CD4-positive, alpha-beta T cell treated with Interleukin-4 for 1 hour (primary cell): Measurements from ENCODE around the gene SLC7A7.
"Not testable (repeated sequence)": the region's sequence is repeated elsewhere in the genome, so short reads cannot be mapped to it uniquely, and the experiment has no call there.

Experiments used
- DNase-seq, 2 donors: peaks; one replicate each; pipeline ENCODE4 v3.0.0-alpha.2; 2020 to 2022

SLC7A7 gene

DNA sequence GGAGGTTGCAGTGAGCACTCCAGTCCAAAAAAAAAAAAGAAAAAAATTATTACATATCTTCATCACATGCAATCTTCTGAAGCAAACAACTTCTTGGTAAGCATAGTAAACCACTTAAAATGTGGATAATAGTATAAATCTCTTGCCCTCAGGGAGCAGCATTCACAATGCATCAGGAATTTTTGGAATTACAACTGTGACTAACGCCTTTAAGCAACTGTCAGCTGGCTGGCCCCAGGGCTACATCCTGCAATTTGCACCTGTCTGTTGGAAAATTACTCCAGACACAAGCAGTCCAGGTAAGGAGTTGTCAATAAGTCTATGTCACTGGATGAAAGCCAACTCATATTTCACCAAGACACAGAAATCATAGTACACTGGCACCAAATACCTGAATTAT is 5.5 kb upstream of the SLC7A7 start:
- DNase-seq = no peak

DNA sequence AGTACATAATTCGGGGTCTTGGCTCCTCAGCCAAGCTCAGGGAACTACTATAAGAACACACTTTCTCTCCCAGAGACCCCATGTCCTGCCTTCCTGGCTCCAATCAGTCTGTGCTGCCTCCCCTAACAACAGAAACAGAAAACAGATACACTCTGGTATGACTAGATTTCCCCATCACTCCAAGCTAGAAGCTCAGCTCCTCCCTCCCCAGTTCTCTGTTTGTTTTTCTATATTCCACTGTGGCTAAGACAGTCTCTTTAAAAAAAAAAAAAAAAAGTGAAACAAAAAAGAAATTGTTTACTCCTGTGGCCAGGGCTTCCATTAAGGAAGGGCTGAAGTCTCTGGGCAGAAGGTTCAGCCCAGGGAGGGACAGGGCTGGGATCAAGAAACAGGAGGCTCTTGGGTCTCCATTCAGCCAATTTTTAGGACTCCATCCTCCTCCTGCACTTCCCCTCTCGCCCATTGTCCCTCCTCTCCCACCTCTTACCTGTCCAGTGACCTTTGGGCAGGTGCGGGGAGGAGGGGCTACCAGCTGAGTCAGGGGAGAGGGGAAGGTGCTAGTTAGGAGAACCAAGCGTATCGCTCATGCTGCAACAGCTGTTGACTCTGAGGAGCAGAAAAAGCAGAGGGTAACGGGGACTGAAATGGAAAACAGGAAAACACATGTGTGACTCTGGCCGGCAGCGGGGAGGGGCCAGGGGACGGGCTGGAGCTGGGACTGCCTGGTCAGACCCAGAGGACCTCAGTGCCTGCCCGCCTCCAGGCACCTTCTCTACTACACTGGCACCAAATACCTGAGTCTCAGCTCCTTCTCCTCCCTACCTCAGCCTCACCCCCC is 4.1 kb upstream of the SLC7A7 start:
- no peak for DNase-seq

DNA sequence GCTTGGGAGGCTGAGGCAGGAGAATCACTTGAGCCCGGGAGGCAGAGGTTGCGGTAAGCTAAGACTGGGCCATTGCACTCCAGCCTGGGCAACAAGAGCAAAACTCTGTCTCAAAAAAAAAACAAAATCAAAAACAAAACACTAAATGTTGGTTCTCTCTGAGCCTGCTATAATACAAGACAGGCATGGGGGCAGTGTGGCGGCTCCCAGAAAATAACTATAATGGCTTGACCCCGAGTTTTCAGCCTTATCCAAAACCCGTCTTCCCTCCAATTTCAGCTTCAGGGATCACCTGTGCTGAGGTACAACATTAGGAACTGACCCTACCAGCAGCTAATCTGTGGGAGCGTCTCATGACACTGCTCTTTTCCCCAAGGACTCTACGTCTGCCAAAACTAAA is 862 bp downstream of the SLC7A7 start:
- no peak for DNase-seq

DNA sequence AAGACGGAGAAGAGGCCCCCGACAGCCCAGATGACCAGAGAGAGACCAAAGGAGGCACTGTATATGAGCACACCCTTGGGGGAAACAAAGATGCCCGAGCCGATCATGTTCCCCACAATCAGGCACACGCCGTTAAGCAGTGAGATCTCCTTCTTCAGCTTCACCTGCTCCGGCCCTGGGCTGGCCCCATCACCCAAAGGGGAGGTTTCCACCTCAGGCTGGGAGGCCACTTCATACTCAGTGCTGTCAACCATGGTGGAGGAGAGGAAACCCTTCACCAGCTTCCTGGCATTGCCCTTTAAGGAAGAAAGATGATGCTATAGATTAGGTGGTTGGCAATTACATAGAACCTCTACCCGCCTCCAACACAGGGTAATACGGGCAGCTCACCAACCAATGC is 2.1 kb downstream of the SLC7A7 start:
- DNase-seq = no peak

DNA sequence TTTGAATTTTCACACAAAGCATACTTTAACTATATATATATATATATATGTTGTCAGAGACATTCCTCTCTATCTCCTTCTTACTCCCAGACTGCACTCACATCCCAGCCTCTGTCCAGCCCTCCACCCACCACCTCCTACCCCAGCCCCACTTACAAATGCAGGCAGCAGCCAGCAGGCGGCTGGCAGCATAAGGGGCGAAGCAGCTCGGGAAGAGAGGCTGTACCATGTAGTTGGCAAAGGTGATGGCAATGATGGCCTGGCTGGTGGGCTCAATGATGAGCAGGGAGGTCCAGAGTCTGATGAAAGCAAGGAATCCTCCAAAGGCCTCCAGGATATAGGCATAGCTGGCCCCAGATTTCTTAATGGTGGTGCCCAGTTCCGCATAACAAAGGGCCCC is 2.5 kb downstream of the SLC7A7 start:
- no peak for DNase-seq

DNA sequence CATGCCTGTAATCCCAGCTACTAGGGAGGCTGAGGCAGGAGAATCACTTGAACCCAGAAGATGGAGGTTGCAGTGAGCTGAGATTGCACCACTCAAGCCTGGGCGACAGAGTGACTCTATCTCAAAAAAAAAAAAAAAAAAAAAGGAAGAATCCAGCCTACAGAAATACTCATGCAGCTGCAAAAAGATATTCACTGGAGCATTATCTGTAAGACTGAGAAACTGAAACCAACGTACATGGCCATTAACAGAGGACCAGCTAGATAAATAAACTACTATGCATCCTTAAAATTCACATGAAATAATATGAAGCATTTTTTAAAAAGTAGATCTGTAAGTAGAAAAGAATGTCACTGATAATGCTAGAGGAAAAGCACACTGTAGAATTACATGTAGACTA is 3.5 kb downstream of the SLC7A7 start:
- DNase-seq = no peak

DNA sequence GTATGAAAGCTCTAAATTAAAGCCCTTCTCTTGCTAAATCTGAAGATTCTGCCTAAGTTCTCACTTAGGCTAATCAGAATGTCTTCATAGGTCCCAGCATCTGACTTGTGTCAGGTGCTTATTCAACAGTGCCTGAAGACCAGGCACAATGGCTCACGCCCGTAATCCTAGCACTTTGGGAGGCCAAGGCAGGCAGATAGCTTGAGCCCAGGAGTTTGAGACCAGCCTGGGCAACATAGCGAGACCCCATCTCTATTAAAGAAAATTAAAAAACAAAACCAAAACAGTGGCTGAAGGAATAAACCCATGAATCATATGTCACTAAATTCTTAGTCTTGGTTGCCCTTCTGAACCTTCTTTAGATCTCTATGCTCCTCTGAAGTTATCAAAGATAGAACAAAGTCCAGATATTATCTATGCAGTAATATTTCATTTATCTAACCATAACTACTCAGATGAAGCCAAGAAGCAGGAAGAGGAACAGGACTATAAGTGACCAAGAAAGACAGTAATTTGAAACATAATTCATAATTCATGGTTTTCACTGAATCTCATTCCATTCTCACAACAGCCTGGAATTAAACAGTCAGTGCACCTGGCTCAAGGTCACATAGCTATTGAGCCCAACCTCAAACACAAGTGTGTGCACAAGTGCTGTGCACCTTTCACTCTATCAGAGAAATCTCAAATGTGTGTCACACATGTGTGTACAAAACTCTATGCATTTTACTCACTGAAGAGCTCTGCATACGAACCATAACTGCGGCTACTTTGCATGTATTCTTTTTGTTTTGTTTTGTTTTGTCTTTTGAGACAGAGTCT is 6.6 kb downstream of the SLC7A7 start:
- DNase-seq = no peak

DNA sequence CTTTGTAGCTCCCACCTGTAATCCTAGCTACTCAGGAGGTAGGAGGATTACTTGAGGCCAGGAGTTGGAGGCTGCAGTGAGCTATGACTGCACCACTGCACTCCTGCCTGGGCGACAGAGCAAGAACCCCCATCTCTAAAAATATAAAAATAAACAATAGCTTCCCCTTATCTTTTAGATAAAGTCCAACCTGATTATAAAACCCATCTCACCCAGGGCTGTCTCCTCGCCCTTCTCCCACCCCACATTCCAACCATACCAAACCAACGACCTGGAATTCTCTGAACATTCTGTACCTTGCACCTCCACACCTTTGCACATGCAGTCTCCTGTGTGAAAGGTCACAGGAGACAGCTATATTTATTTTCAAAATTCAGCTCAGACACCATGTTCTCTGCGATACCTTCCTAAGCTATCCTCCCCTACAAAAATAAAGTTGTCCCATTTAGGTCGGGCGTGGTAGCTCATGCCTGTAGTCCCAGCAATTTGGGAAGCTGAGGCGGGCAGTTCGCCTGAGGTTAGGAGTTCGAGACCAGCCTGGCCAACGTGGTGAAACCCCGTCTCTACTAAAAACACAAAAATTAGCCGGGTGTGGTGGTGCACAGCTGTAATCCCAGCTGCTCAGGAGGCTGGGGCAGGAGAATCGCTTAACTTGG is 7.7 kb downstream of the SLC7A7 start:
- no peak for DNase-seq

DNA sequence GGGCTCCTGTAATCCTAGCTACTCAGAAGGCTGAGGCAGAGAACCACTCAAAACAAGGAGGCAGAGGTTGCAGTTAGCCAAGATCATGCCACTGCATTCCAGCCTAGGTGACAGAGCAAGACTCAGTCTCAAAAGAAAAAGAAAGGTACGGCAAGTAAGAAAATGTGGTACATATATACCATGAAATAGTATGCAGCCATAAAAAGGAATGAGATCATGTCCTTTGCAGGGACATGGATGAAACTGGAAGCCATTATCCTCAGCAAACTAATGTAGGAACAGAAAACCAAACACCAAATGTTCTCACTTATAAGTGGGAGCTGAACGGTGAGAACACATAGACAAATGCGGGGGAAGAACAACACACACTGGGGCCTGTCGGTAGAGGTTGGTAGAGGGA is 10.0 kb downstream of the SLC7A7 start:
- not testable (repeated sequence) for DNase-seq

DNA sequence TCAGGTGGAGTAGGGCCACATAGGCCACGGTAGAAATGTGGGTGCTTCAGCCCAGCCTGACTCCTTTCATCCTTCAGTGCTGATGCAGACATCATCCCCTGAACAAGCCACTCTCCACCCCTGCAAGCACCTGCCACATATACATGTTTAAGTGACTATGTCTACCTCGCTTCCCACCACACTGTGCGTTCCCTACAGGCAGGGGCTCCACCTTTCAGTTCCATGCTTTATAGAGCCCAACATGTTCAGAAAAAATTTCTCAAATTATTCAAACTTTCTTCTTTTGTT is 11.6 kb downstream of the SLC7A7 start:
- DNase-seq = no peak

DNA sequence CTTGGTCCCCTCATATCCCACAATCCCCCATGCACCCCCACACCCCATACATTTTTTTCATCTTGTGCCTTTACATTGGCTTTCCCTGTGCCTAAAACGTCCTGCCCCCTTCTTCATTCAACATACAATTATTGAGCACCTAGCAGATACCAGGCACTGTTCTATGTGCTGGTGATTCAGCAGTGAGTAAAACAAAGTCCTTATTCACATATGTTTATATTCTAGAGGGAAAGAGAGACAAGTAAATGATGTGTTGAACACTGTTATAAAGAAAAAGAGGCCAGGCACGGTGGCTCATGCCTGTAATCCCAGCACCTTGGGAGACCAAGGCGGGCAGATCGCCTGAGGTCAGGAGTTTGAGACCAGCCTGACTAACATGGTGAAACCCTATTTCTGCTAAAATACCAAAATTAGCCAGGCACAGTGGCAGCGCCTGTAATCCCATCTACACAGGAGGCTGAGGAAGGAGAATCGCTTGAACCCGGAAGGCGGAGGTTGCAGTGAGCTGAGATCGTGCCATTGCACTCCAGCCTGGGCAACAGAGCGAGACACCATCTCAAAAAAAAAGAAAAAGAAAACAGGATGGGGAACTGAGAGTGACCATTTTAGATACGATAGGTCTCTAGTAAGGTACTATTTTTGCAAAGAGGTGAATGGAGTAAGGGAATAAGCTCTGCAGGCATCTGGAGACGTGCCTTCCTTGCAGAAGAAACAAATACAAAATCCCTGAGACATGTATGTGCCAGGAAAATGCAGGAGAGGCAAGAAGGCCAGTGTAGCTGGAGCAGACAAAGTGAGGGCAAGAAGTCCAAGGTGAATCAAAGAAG is 12.2 kb downstream of the SLC7A7 start:
- no peak for DNase-seq

DNA sequence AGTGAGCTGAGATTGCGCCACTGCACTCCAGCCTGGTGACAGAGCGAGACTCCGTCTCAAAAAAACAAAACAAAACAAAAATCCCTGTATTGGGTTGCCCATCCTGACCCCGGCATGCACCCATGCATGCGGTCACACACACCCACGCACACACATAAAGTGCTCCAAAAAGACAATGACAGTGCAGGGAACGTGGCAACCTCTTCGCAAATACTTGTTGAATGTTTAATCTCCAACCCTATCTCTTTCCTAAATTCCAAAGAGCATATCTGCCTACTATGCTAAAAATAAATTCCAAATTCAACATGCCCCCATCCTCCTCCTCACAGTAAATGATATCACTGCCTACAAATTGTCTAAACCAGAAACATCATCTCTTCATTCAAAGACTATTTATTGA is 13.5 kb downstream of the SLC7A7 start:
- DNase-seq = no peak

DNA sequence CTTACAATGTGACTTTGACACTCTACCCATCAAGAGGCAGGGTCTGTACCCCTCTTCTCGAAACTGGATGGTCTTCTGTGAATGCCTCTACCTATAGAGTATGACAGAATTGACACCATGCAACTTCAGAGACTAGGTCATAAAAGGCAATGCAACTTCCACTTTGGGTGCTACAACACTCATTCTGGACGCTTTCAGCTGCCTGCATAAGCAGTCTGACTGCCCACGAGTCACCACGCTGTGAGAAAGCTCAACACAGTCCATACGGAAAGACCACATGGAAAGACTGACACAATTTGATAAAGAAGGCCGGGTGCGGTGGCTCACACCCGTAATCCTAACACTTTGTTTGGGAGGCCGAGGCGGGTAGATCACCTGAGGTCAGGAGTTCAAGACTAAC is 14.9 kb downstream of the SLC7A7 start:
- DNase-seq = no peak

DNA sequence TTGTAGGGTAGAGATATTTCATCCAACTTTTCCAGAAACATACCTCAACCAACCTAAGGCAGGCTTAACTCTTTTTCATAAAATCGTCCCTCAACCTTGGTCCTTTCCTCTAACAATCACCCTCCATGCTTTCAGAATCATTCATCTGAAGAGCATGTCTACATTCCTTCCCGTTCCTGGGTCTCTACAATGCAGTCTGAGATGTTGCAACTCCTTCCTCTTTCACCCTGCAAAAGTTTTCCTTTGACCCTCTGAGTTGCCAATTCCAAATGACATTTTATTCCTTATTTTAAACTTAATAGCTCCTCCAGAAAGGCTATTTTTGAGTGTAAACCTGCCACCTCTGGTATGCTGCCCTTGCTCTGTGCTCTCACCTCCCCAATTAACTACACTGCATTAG is 16.7 kb downstream of the SLC7A7 start:
- no peak for DNase-seq

DNA sequence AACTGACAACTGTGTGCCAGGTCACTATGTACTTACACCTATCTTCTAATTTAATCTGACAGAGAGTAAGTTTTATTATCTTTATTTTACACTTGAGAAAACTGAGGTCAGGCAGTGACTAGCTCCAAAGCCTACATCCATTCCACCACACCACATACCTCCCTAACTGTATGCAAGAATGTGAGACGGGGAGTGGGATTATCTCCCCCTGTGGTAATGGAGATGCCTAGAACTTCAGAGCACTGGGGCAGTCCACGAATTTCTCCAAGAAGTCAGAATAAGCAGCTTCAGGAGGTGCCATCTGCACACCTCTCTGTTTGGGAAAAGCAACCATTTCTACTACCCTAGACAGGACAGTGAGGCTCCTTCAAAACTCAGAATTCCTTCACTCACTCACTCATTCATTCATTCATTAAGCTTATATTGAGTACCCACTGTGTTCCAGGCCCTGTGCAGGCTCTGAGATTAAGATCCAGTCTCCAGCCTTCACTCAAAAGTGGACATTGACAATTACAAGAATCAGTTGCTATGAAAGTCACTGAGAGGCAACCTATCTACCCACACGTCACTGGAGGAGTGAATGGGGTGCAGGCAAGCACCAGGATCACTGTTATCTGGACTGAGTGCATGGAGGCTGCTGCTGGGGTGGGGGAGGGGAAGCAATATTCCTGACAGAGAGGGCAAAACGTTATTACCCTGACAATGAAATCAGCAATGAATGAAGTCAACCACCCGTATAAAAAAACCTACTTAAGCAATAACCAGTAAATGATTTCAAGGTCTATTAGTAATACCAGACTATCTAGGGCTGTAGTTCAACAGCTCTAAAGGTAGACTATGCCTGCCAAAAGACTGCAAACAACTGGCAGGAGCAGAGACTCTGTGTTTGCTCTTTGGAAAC is 18.0 kb downstream of the SLC7A7 start:
- DNase-seq = no peak

DNA sequence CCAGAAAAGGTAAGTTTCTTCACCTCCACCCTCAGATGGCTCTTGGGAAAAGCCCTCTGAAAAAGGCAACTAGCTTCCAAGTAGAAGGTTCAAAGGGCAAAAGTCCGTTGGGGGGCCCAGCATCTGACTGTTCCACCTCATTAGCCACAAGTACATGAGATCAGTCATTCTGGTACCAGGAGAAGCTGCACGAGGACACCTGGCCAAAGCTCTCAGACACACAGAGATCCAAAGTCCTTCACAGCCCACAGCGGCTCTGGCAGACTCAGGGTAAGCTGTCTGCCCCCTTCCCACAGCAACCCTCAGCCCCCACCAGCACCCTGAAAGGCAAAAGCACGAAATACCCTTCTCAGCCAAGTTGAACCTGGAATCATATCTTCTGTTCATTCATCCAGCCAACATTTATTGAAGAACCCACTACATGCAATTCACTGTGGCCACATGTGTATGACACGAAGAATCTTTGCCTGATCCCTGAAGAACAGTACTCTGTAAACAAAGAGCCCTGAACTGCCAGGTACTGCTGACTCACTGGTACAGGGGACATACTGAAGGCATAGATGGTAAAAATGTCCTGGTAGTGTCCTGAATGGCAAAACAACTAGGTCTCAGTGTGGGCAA is 19.0 kb downstream of the SLC7A7 start:
- no peak for DNase-seq

DNA sequence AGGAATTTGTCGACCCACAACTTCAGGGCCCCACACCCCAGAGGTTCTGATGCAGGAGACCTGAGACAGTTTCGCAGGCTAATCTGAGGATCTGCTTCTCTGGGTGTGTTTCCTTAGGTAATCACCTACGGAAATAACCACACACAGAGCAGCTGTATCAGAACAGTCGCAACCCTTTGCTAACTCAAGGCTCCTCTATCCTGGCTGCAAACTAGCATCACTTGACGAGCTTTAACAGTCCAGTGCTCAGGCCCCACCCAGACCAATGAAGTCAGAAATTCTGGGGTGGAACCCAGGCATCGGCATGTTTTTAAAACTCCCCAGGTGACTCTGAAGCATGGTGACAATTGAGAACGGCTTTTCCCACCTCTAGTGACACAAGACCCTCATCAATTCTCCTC is 20.7 kb downstream of the SLC7A7 start:
- DNase-seq = peak in 1 of 2 donors; percentile 44

DNA sequence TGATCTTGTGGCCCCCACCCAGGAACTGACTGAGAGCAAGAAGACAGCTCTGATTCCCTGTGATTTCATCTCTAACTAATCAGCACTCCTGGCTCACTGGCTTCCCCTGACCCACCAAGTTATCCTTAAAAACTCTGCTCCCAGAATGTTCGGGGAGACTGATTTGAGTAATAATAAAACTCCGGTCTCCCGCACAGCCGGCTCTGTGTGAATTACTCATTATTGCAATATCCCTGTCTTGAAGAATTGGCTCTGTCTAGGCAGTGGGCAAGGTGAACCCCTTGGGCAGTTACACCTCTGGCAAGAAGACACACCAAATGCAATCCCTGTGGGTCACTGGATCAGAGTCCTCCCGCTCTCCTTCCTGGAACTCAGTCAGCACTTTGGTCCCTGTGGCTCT is 21.3 kb downstream of the SLC7A7 start:
- no peak for DNase-seq

DNA sequence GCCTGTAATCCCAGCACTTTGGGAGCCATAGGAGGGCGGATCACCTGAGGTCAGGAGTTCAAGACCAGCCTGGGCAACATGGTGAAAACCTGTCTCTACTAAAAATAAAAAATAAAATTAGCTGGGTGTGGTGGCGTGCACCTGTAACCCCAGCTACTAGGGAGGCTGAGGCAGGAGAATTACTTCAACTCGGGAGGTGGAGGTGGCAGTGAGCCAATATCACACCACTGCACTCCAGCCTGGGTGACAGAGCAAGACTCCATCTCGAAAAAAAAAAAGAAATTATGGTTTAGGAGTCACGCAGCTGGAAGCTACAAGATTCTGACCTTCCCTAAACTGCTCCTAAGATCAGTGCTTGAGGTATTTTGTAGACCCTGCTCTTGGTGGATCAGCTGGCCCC is 21.7 kb downstream of the SLC7A7 start:
- not testable (repeated sequence) for DNase-seq

DNA sequence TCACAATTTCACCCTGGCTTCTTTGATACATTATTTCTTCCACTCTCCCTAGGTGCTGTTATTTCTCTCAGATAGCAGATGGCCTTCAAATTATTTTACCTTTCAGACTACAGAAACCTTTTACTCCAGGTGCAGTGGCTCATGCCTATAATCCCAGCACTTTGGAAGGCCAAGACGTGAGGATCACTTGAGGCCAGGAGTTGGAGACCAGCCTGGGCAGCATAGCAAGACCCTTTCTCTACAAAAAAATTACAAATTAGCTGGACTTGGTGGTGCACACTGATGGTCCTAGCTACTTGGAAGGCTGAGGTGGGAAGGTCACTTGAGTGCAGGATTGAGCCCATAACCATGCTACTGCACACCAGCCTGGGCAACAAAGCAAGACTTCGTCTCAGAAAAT is 23.1 kb downstream of the SLC7A7 start:
- no peak for DNase-seq

DNA sequence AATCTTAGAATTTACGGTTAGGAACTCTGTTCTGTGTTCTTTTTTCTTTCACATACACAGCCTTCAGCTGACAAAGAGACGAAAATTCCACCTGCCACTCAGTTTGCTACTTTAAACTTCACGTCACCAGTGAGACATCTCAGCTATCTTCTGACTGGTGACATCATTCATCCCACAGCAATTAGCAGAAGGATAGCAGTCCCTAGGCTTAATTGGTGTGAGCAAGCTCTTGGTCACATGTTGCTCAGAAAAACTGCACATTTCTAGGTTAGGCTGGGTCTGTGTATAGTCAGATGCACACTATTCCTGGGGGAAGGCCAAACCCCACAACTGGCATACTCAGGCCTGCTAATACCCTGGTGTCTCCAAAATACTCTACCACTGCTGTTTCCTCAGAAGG is 23.9 kb downstream of the SLC7A7 start:
- DNase-seq = no peak

DNA sequence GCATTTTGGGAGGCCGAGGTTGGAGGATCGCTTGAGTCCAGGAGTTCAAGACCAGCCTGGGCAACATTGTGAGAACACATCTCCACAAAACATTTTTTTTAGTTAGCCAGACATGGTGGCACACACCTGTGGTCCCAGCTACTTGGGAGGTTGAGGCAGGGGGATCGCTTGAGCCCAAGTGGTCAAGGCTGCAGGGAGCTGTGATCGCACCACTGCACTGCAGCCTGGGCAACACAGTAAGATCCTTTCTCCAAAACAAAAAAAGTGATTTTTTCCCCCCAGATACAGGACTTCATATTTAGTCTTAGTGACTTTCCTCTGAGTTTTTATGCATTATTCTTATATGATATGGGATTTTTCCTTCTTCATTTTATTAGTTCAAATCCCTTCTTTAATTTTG is 28.6 kb downstream of the SLC7A7 start:
- no peak for DNase-seq
